H1 (cell line): Measurements from ENCODE around the gene TC2N. TPM values are rescaled to one million over a fixed set of nuclear protein-coding genes. Genes with fewer than 3 reads are reported as not detected.

Experiments
- CTCF ChIA-PET: fragments of 300-600 bp; sonication (Branson Sonifier 250); formaldehyde crosslinking; loops from one replicate; lab custom pipeline; 2021; ENCODE audit not compliant: partially characterized antibody; lab: Charles Lee
- POLR2A ChIA-PET: fragments of 300-600 bp; sonication (Branson Sonifier 250); formaldehyde crosslinking; loops from one replicate; lab custom pipeline; 2021; ENCODE audit warnings: inconsistent platforms; ENCODE audit not compliant: partially characterized antibody; lab: Charles Lee
- DNase-seq, 2 experiments: peaks; one replicate each; pipeline versions ENCODE4 v3.0.0 to v3.0.0-alpha.2; 2010 to 2022; ENCODE audit warnings: low spot score in 2 of 2, low read depth in 1 of 2, mixed read lengths in 1 of 2
- FAIRE-seq: peaks from 2 replicates; lab custom pipeline; 2011; peaks lifted over from hg19 to GRCh38; lab: Jason Lieb, UNC
- H2AFZ ChIP-seq: 2 replicates; pipeline ENCODE4 v1.8.1; 2012; ENCODE audit warnings: low read length, inconsistent platforms
- H2AK5ac ChIP-seq: 2 replicates; pipeline ENCODE4 v1.6.1; 2013; ENCODE audit warnings: low read depth, low read length
- H2BK120ac ChIP-seq: replicated peaks from 2 replicates; pipeline ENCODE3; 2013; ENCODE audit warnings: low read depth, low read length, inconsistent platforms
- H2BK12ac ChIP-seq: 2 replicates; pipeline ENCODE4 v1.6.1; 2013; ENCODE audit warnings: low read depth, low read length
- H2BK15ac ChIP-seq: 2 replicates; pipeline ENCODE4 v1.6.1; 2013; ENCODE audit warnings: low read length
- H2BK20ac ChIP-seq: 2 replicates; pipeline ENCODE4 v1.6.1; 2013; ENCODE audit warnings: low read length
- H2BK5ac ChIP-seq: 2 replicates; pipeline ENCODE4 v1.6.1; 2013; ENCODE audit warnings: low read depth, low read length
- H3K14ac ChIP-seq: 2 replicates; pipeline ENCODE4 v1.6.1; 2013; ENCODE audit warnings: inconsistent platforms; ENCODE audit not compliant: insufficient read length
- H3K18ac ChIP-seq: 2 replicates; pipeline ENCODE4 v1.6.1; 2013; ENCODE audit warnings: low read length; ENCODE audit errors: extremely low read depth
- H3K23ac ChIP-seq: 2 replicates; pipeline ENCODE4 v1.6.1; 2013; ENCODE audit warnings: inconsistent platforms; ENCODE audit not compliant: insufficient read length
- H3K23me2 ChIP-seq: 2 replicates; pipeline ENCODE4 v1.6.1; 2013; ENCODE audit warnings: low read depth, low read length
- H3K27ac ChIP-seq: 2 replicates; pipeline ENCODE4 v1.6.1; 2011; ENCODE audit warnings: low read depth, low read length, inconsistent platforms
- H3K27me3 ChIP-seq, 4 experiments: replicated peaks in 1 of 4; 1 replicate in 1 of 4; 2 replicates in 3 of 4; pipeline versions ENCODE4 v1.6.1 to v1.8.1; 2011 to 2013; ENCODE audit warnings: low read length in 3 of 4, mild to moderate bottlenecking in 3 of 4, inconsistent platforms in 2 of 4, mixed read lengths in 2 of 4, moderate library complexity in 1 of 4; ENCODE audit not compliant: control insufficient read depth in 3 of 4, insufficient read depth in 3 of 4; ENCODE audit errors: extremely low read depth in 1 of 4
- H3K36me3 ChIP-seq, 4 experiments: 2 replicates each; pipeline versions ENCODE4 v1.6.1 to v1.8.1; 2011 to 2013; ENCODE audit warnings: mild to moderate bottlenecking in 4 of 4, low read length in 3 of 4, moderate library complexity in 2 of 4, control low read depth in 1 of 4, inconsistent platforms in 1 of 4; ENCODE audit not compliant: insufficient read depth in 4 of 4, control insufficient read depth in 2 of 4
- H3K4ac ChIP-seq: replicated peaks from 2 replicates; pipeline ENCODE3; 2013; ENCODE audit warnings: low read length, low read depth, mixed read lengths, inconsistent platforms; ENCODE audit not compliant: insufficient read length
- H3K4me1 ChIP-seq, 4 experiments: replicated peaks in 1 of 4; 1 replicate in 1 of 4; 2 replicates in 3 of 4; pipeline versions ENCODE4 v1.6.1 to v1.8.1; 2011 to 2013; ENCODE audit warnings: low read length in 3 of 4, inconsistent platforms in 2 of 4, mixed read lengths in 1 of 4; ENCODE audit not compliant: insufficient read depth in 4 of 4, control insufficient read depth in 3 of 4
- H3K4me2 ChIP-seq, 2 experiments: 2 replicates each; pipeline versions ENCODE4 v1.6.1 to v1.8.1; 2011 to 2013; ENCODE audit warnings: low read depth in 2 of 2, low read length in 2 of 2, control low read depth in 1 of 2, inconsistent platforms in 1 of 2, mild to moderate bottlenecking in 1 of 2; ENCODE audit not compliant: insufficient read depth in 1 of 2
- H3K4me3 ChIP-seq, 4 experiments: fragments of 200-600, 300-600 bp in 1 of 4; sonication (generic), shearing (Covaris generic), sonication (Bioruptor Twin) in 1 of 4; 2 replicates each; pipeline versions ENCODE4 v1.5.1 to v1.8.1; 2011 to 2016; ENCODE audit warnings: low read length in 4 of 4, low read depth in 3 of 4, control low read depth in 2 of 4, inconsistent platforms in 2 of 4, mild to moderate bottlenecking in 2 of 4, mixed read lengths in 1 of 4, moderate library complexity in 1 of 4; ENCODE audit not compliant: insufficient read depth in 2 of 4; ENCODE audit errors: extremely low read depth in 1 of 4
- H3K56ac ChIP-seq: replicated peaks from 2 replicates; pipeline ENCODE3; 2013; ENCODE audit warnings: low read depth, mild to moderate bottlenecking, mixed read lengths, low read length, inconsistent platforms; ENCODE audit not compliant: insufficient read length
- H3K79me1 ChIP-seq: 2 replicates; pipeline ENCODE4 v1.6.1; 2013; ENCODE audit warnings: low read depth, low read length, control low read depth
- H3K79me2 ChIP-seq, 2 experiments: 2 replicates each; pipeline versions ENCODE4 v1.6.1 to v1.8.1; 2012 to 2013; ENCODE audit warnings: low read length in 2 of 2, mild to moderate bottlenecking in 2 of 2, inconsistent platforms in 1 of 2; ENCODE audit not compliant: insufficient read depth in 2 of 2, control insufficient read depth in 1 of 2
- H3K9ac ChIP-seq, 4 experiments: replicated peaks in 1 of 4; 1 replicate in 1 of 4; 2 replicates in 3 of 4; pipeline versions ENCODE4 v1.6.1 to v1.8.1; 2011 to 2013; ENCODE audit warnings: low read depth in 3 of 4, low read length in 3 of 4, control low read depth in 2 of 4, mild to moderate bottlenecking in 2 of 4, moderate library complexity in 2 of 4, inconsistent platforms in 1 of 4; ENCODE audit errors: extremely low read depth in 1 of 4
- H3K9me3 ChIP-seq, 2 experiments: 2 replicates each; pipeline versions ENCODE4 v1.6.1 to v1.8.1; 2012 to 2013; ENCODE audit warnings: mild to moderate bottlenecking in 2 of 2, moderate library complexity in 2 of 2, control low read depth in 1 of 2, inconsistent platforms in 1 of 2, low read depth in 1 of 2, low read length in 1 of 2, mixed read lengths in 1 of 2; ENCODE audit not compliant: insufficient read depth in 2 of 2
- H4K20me1 ChIP-seq, 2 experiments: replicated peaks in 1 of 2; 2 replicates each; pipeline versions ENCODE3 to v1.8.1; 2011 to 2013; ENCODE audit warnings: inconsistent platforms in 2 of 2, low read length in 2 of 2, mild to moderate bottlenecking in 1 of 2; ENCODE audit not compliant: insufficient read depth in 2 of 2, control insufficient read depth in 1 of 2
- H4K5ac ChIP-seq: 2 replicates; pipeline ENCODE4 v1.6.1; 2013; ENCODE audit warnings: low read length, low read depth, mixed read lengths, inconsistent platforms; ENCODE audit not compliant: insufficient read length
- H4K8ac ChIP-seq: 2 replicates; pipeline ENCODE4 v1.8.0; 2013; ENCODE audit warnings: mild to moderate bottlenecking, moderate library complexity, low read length, inconsistent platforms; ENCODE audit not compliant: insufficient read depth; ENCODE audit errors: extremely low read depth
- H4K91ac ChIP-seq: replicated peaks from 2 replicates; pipeline ENCODE3; 2013; ENCODE audit warnings: low read length, mixed read lengths, inconsistent platforms; ENCODE audit not compliant: insufficient read length
- ASH2L ChIP-seq: fragments of 200-600, 300-600 bp; sonication (generic); IDR thresholded peaks from one replicate; pipeline ENCODE4 v1.7.1; 2017; ENCODE audit warnings: low read length
- BACH1 ChIP-seq: IDR thresholded peaks from 2 replicates; pipeline ENCODE4 v1.6.1; 2012; ENCODE audit warnings: low read length, improper control_type of control experiment
- CHD2 ChIP-seq: IDR thresholded peaks from 2 replicates; pipeline ENCODE4 v1.6.1; 2012; ENCODE audit warnings: low read length, improper control_type of control experiment
- CTBP2 ChIP-seq: IDR thresholded peaks from 2 replicates; pipeline ENCODE4 v1.7.0; 2011; ENCODE audit warnings: borderline replicate concordance, mild to moderate bottlenecking, moderate library complexity, mixed read lengths, low read length; ENCODE audit not compliant: insufficient read depth, insufficient read length
- FOSL1 ChIP-seq: IDR thresholded peaks from 2 replicates; pipeline ENCODE4 v1.6.1; 2011; ENCODE audit warnings: mild to moderate bottlenecking, low read depth, low read length, moderate library complexity; ENCODE audit not compliant: insufficient read depth
- GTF2F1 ChIP-seq: IDR thresholded peaks from 2 replicates; pipeline ENCODE4 v1.6.1; 2012; ENCODE audit warnings: low read depth, low read length, improper control_type of control experiment, borderline replicate concordance
- HDAC6 ChIP-seq: IDR thresholded peaks from one replicate; pipeline ENCODE4 v1.7.1; 2012; ENCODE audit warnings: low read depth, mild to moderate bottlenecking, inconsistent platforms, low read length, moderate library complexity
- PHF8 ChIP-seq: fragments of 200-600 bp; sonication (generic); conservative IDR thresholded peaks from 2 replicates; pipeline ENCODE4 v1.7.1; 2012; ENCODE audit warnings: low read depth, mild to moderate bottlenecking, inconsistent platforms, low read length, moderate library complexity
- POU5F1 ChIP-seq: IDR thresholded peaks from 2 replicates; pipeline ENCODE4 v1.6.1; 2011; ENCODE audit warnings: low read depth, mild to moderate bottlenecking, low read length, moderate library complexity
- SAP30 ChIP-seq: fragments of 300-600 bp; sonication (generic); IDR thresholded peaks from 2 replicates; pipeline ENCODE4 v1.7.1; 2012; ENCODE audit warnings: low read length, moderate library complexity, mild to moderate bottlenecking, inconsistent platforms; ENCODE audit not compliant: insufficient read depth, insufficient replicate concordance
- SIN3A ChIP-seq, 2 experiments: IDR thresholded peaks in 1 of 2; conservative IDR thresholded peaks in 1 of 2; 2 replicates each; pipeline ENCODE4 v1.6.1; 2011 to 2012; ENCODE audit warnings: low read length in 2 of 2, improper control_type of control experiment in 1 of 2, low read depth in 1 of 2, mild to moderate bottlenecking in 1 of 2
- SIX5 ChIP-seq: IDR thresholded peaks from 2 replicates; pipeline ENCODE4 v1.6.1; 2011; ENCODE audit warnings: mild to moderate bottlenecking, low read depth, low read length
- SP2 ChIP-seq: IDR thresholded peaks from 2 replicates; pipeline ENCODE4 v1.6.1; 2012; ENCODE audit warnings: mild to moderate bottlenecking, low read length, inconsistent platforms
- TBP ChIP-seq: IDR thresholded peaks from 2 replicates; pipeline ENCODE4 v1.6.1; 2011; ENCODE audit warnings: low read depth, low read length, improper control_type of control experiment
- ZNF274 ChIP-seq: IDR thresholded peaks from 2 replicates; pipeline ENCODE4 v1.7.0; 2012; ENCODE audit warnings: low read length, borderline replicate concordance; ENCODE audit errors: extremely low read depth
- WGBS, 2 experiments: shearing (Covaris generic) in 1 of 2; methylation state at CpG; one replicate each; pipeline versions ENCODE4 v1.1.6 to v1.1.7; 2013 to 2015; ENCODE audit warnings: low lambda C conversion rate in 2 of 2, mixed read lengths in 2 of 2, inconsistent platforms in 1 of 2, low coverage in 1 of 2, missing lambda C conversion rate in 1 of 2; ENCODE audit not compliant: insufficient replicate concordance in 2 of 2, insufficient coverage in 1 of 2, insufficient read length in 1 of 2; ENCODE audit errors: extremely low coverage in 1 of 2, missing lambda C conversion rate in 1 of 2; 5-methylcytosine and 5-hydroxymethylcytosine counted together
- polyA plus RNA-seq, 7 experiments: library from polyadenylated mRNA; depleted of rRNA in 3 of 7; stranded (reverse) in 5 of 7; unstranded in 2 of 7; fragments of >200 nt in 5 of 7; fragments of 200-250 nt in 2 of 7; gene quantifications; 1 replicate in 5 of 7; 2 replicates in 1 of 7; 4 replicates in 1 of 7; pipeline versions ENCODE4 v1.2.1 to v1.2.3, GENCODE V29; 2011 to 2013; ENCODE audit warnings: missing spikeins in 2 of 7, mixed read lengths in 2 of 7
- total RNA-seq: library from RNA; stranded (reverse); fragmentation: NEBNext Ultra II Directional; extraction: Animal tissue kit (Norgen Biotek cat#: 25700); gene quantifications from 2 replicates; pipeline ENCODE4 v1.2.1, GENCODE V29; 2021

TC2N gene
- total and polyA plus RNA-seq, 2 of the 8 experiments (the other 6 are each of a cell fraction or from before 2014, with no cell fraction given), result 9.7 to 36.2 TPM

GRCh38 chr14:91737619-91738018 is 129.7 kb downstream of the TC2N start:
- 89% methylated on average over 5 of the region's 5 CpGs; no CpG with 5 or more reads in 1 of the 2 experiments for WGBS, 2 experiments
- H3K79me1 ChIP-seq, result no peaks in the 10 kb centered on the region
- no peak overlapping the region for H3K4me3 ChIP-seq
- ChIA-PET POLR2A (interaction anchor here (0.6 kb wide), 1 partner anchor 10 kb away, joined by 3 read pairs; no protein-coding TSS in a partner anchor), CTCF (interaction anchor here (0.6 kb wide), 1 partner anchor 122 kb away, joined by 3 read pairs; no protein-coding TSS in a partner anchor)
- no peak overlapping the region for H2AK5ac ChIP-seq
- no peak overlapping the region for H3K14ac ChIP-seq
- no peak overlapping the region for H4K8ac ChIP-seq
- H3K27me3 ChIP-seq, result no peaks in the 10 kb centered on the region
- H3K18ac ChIP-seq, result no peak overlapping the region
- no peak overlapping the region for H3K9ac ChIP-seq
- no peak overlapping the region for H2BK12ac ChIP-seq
- no peak overlapping the region for H3K27ac ChIP-seq
- no peaks in the 10 kb centered on the region for H3K36me3 ChIP-seq
- no peak overlapping the region for H4K5ac ChIP-seq
- H3K23me2 ChIP-seq, result no peaks in the 10 kb centered on the region
- no peak overlapping the region for H3K23ac ChIP-seq
- FAIRE-seq, result no peak
- H2BK15ac ChIP-seq, result no peak overlapping the region
- no peak overlapping the region for H4K91ac ChIP-seq
- no peak for DNase-seq
- H3K4me2 ChIP-seq, result no peak overlapping the region
- no peaks in the 10 kb centered on the region for H4K20me1 ChIP-seq
- H3K79me2 ChIP-seq, result no peaks in the 10 kb centered on the region
- no peaks in the 10 kb centered on the region for H3K4me1 ChIP-seq
- H2BK5ac ChIP-seq, result no peak overlapping the region
- no peak overlapping the region for H3K56ac ChIP-seq
- no peaks in the 10 kb centered on the region for H3K9me3 ChIP-seq
- H2AFZ ChIP-seq, result no peak overlapping the region
- H2BK120ac ChIP-seq, result no peak overlapping the region
- no peak overlapping the region for H2BK20ac ChIP-seq
- no peak overlapping the region for H3K4ac ChIP-seq
- TF ChIP-seq TBP, result no peak
- no peak for TF ChIP-seq SAP30
- TF ChIP-seq GTF2F1, result no peak
- no peak for TF ChIP-seq POU5F1
- TF ChIP-seq ASH2L, result no peak
- TF ChIP-seq BACH1, result no peak
- no peak for TF ChIP-seq ZNF274
- TF ChIP-seq CHD2, result no peak
- TF ChIP-seq FOSL1, result no peak
- no peak for TF ChIP-seq SP2
- TF ChIP-seq PHF8, result no peak
- TF ChIP-seq SIN3A (conservative IDR thresholded peaks at IDR 0.05 in 1 of 2, IDR thresholded peaks at IDR 0.05 in 1 of 2; ENCODE audit: low read depth in 1 of 2, low read length in 2 of 2), result no peak
- no peak for TF ChIP-seq SIX5
- no peak for TF ChIP-seq HDAC6
- TF ChIP-seq CTBP2, result no peak
